ENCODE data around the gene NCK2.

NCK2 gene

GRCh38 chr2:105867587-105867986 lies 122.9 kb downstream of the NCK2 start:
- H3K4me1 ChIP-seq (ENCODE audit: control insufficient read depth in 2 of 2, insufficient read depth in 1 of 2, low read depth in 1 of 2, low read length in 2 of 2): peaks cover 0 to 12% of the 10 kb centered on the region in 2 donors
- no peak overlapping the region for H3K4ac ChIP-seq (ENCODE audit: low read length)
- peaks cover 13% of the 10 kb centered on the region for H3K79me1 ChIP-seq (ENCODE audit: low read depth, low read length)
- H2BK15ac ChIP-seq (ENCODE audit: low read length): no peak overlapping the region
- H3K18ac ChIP-seq (ENCODE audit: low read length): no peak overlapping the region
- H2BK5ac ChIP-seq (ENCODE audit: low read length): no peak overlapping the region
- no peak overlapping the region for H3K4me2 ChIP-seq (ENCODE audit: insufficient read depth, low read length, poor library complexity, severe bottlenecking)
- H3K9ac ChIP-seq (ENCODE audit: low read depth, low read length, poor library complexity): no peak overlapping the region
- no peak overlapping the region for H2BK120ac ChIP-seq (ENCODE audit: low read depth, low read length)
- no peak overlapping the region for H3K23ac ChIP-seq (ENCODE audit: low read depth, low read length, poor library complexity)
- H3K4me3 ChIP-seq (ENCODE audit: low read length in 2 of 2): no peak overlapping the region
- no peak for DNase-seq (ENCODE audit: low spot score)
- no peak overlapping the region for H3K27ac ChIP-seq (replicated peaks; ENCODE audit: low read length)
- H3K14ac ChIP-seq (ENCODE audit: low read length): no peak overlapping the region
- peaks cover 2% of the 10 kb centered on the region in 2 donors for H3K9me3 ChIP-seq (replicated peaks in 1 of 2; ENCODE audit: control insufficient read depth in 2 of 2, insufficient read depth in 1 of 2, low read depth in 1 of 2, low read length in 2 of 2)
- H4K8ac ChIP-seq (ENCODE audit: low read depth, low read length): no peak overlapping the region
- no peak overlapping the region for H2BK12ac ChIP-seq (ENCODE audit: low read length)
- no peak overlapping the region for H2AK5ac ChIP-seq (ENCODE audit: low read depth, low read length)
- peaks cover 2 to 40% of the 10 kb centered on the region in 2 donors for H3K36me3 ChIP-seq (replicated peaks in 1 of 2; ENCODE audit: control insufficient read depth in 2 of 2, insufficient read depth in 2 of 2, low read length in 2 of 2)
- no CpG with 5 or more reads among the region's 7 CpGs for WGBS, 2 donors (ENCODE audit: extremely low coverage in 2 of 2, insufficient read length in 2 of 2, insufficient replicate concordance in 1 of 2)
- no peak overlapping the region for H2AFZ ChIP-seq (ENCODE audit: low read length)
- no peaks in the 10 kb centered on the region for H3K27me3 ChIP-seq (ENCODE audit: control insufficient read depth in 3 of 3, insufficient read depth in 3 of 3, low read depth in 1 of 3, low read length in 3 of 3)
- H4K91ac ChIP-seq (ENCODE audit: low read depth, low read length, poor library complexity): no peak overlapping the region

GRCh38 chr2:105868060-105868459 lies 123.3 kb downstream of the NCK2 start:
- no peak overlapping the region for H3K23ac ChIP-seq (ENCODE audit: low read depth, low read length, poor library complexity)
- no peak overlapping the region for H3K27ac ChIP-seq (replicated peaks; ENCODE audit: low read length)
- no CpG with 5 or more reads among the region's 6 CpGs for WGBS, 2 donors (ENCODE audit: extremely low coverage in 2 of 2, insufficient read length in 2 of 2, insufficient replicate concordance in 1 of 2)
- H2BK12ac ChIP-seq (ENCODE audit: low read length): no peak overlapping the region
- H3K4me3 ChIP-seq (ENCODE audit: low read length in 2 of 2): no peak overlapping the region
- H4K8ac ChIP-seq (ENCODE audit: low read depth, low read length): no peak overlapping the region
- peaks cover 0 to 12% of the 10 kb centered on the region in 2 donors for H3K4me1 ChIP-seq (ENCODE audit: control insufficient read depth in 2 of 2, insufficient read depth in 1 of 2, low read depth in 1 of 2, low read length in 2 of 2)
- no peak overlapping the region for H3K4me2 ChIP-seq (ENCODE audit: insufficient read depth, low read length, poor library complexity, severe bottlenecking)
- H3K36me3 ChIP-seq (replicated peaks in 1 of 2; ENCODE audit: control insufficient read depth in 2 of 2, insufficient read depth in 2 of 2, low read length in 2 of 2): peaks cover 2 to 38% of the 10 kb centered on the region in 2 donors
- no peak overlapping the region for H2BK15ac ChIP-seq (ENCODE audit: low read length)
- no peak overlapping the region for H2BK5ac ChIP-seq (ENCODE audit: low read length)
- H2BK120ac ChIP-seq (ENCODE audit: low read depth, low read length): no peak overlapping the region
- H3K9ac ChIP-seq (ENCODE audit: low read depth, low read length, poor library complexity): no peak overlapping the region
- H3K79me1 ChIP-seq (ENCODE audit: low read depth, low read length): peaks cover 13% of the 10 kb centered on the region
- no peak overlapping the region for H3K18ac ChIP-seq (ENCODE audit: low read length)
- peaks cover 2% of the 10 kb centered on the region in 2 donors for H3K9me3 ChIP-seq (replicated peaks in 1 of 2; ENCODE audit: control insufficient read depth in 2 of 2, insufficient read depth in 1 of 2, low read depth in 1 of 2, low read length in 2 of 2)
- no peak overlapping the region for H3K14ac ChIP-seq (ENCODE audit: low read length)
- no peak overlapping the region for H2AFZ ChIP-seq (ENCODE audit: low read length)
- no peak overlapping the region for H2AK5ac ChIP-seq (ENCODE audit: low read depth, low read length)
- H3K4ac ChIP-seq (ENCODE audit: low read length): no peak overlapping the region
- H4K91ac ChIP-seq (ENCODE audit: low read depth, low read length, poor library complexity): no peak overlapping the region
- H3K27me3 ChIP-seq (ENCODE audit: control insufficient read depth in 3 of 3, insufficient read depth in 3 of 3, low read depth in 1 of 3, low read length in 3 of 3): no peaks in the 10 kb centered on the region
- no peak for DNase-seq (ENCODE audit: low spot score)

- Histone ChIP-seq H2BK120ac (ENCODE audit: low read depth, low read length) (no peak overlapping the region), H3K18ac (ENCODE audit: low read length) (peak overlapping the region; percentile 45), H2BK5ac (ENCODE audit: low read length) (peak overlapping the region; percentile 30), H2AFZ (ENCODE audit: low read length) (no peak overlapping the region), H3K4ac (ENCODE audit: low read length) (no peak overlapping the region), H3K36me3 (replicated peaks in 1 of 2; ENCODE audit: control insufficient read depth in 2 of 2, insufficient read depth in 2 of 2, low read length in 2 of 2) (peaks cover 2 to 40% of the 10 kb centered on the region in 2 donors), H3K27ac (replicated peaks; ENCODE audit: low read length) (no peak overlapping the region), H3K27me3 (ENCODE audit: control insufficient read depth in 3 of 3, insufficient read depth in 3 of 3, low read depth in 1 of 3, low read length in 3 of 3) (no peaks in the 10 kb centered on the region), H3K79me1 (ENCODE audit: low read depth, low read length) (peaks cover 13% of the 10 kb centered on the region), H3K9ac (ENCODE audit: low read depth, low read length, poor library complexity) (peak overlapping the region; percentile 24), H4K91ac (ENCODE audit: low read depth, low read length, poor library complexity) (no peak overlapping the region), H2AK5ac (ENCODE audit: low read depth, low read length) (no peak overlapping the region), H3K23ac (ENCODE audit: low read depth, low read length, poor library complexity) (no peak overlapping the region), H2BK12ac (ENCODE audit: low read length) (no peak overlapping the region), H4K8ac (ENCODE audit: low read depth, low read length) (no peak overlapping the region), H3K4me1 (ENCODE audit: control insufficient read depth in 2 of 2, insufficient read depth in 1 of 2, low read depth in 1 of 2, low read length in 2 of 2) (peaks cover 4 to 16% of the 10 kb centered on the region in 2 donors), H3K4me3 (ENCODE audit: low read length in 2 of 2) (no peak overlapping the region), H3K14ac (ENCODE audit: low read length) (no peak overlapping the region), H3K9me3 (replicated peaks in 1 of 2; ENCODE audit: control insufficient read depth in 2 of 2, insufficient read depth in 1 of 2, low read depth in 1 of 2, low read length in 2 of 2) (peaks cover 2% of the 10 kb centered on the region in 2 donors), H2BK15ac (ENCODE audit: low read length) (no peak overlapping the region), H3K4me2 (ENCODE audit: insufficient read depth, low read length, poor library complexity, severe bottlenecking) (no peak overlapping the region)
- DNase-seq (ENCODE audit: low spot score): no peak
- WGBS, 2 donors (ENCODE audit: extremely low coverage in 2 of 2, insufficient read length in 2 of 2, insufficient replicate concordance in 1 of 2): no CpG with 5 or more reads among the region's 13 CpGs
Observed at GRCh38 chr2:105869341-105869740, 124.6 kb downstream of the NCK2 start.

GRCh38 chr2:105870062-105870461 lies 125.3 kb downstream of the NCK2 start:
- H3K23ac ChIP-seq (ENCODE audit: low read depth, low read length, poor library complexity): peak overlapping the region; percentile 49
- peaks cover 2 to 38% of the 10 kb centered on the region in 2 donors for H3K36me3 ChIP-seq (replicated peaks in 1 of 2; ENCODE audit: control insufficient read depth in 2 of 2, insufficient read depth in 2 of 2, low read length in 2 of 2)
- no peak overlapping the region for H4K91ac ChIP-seq (ENCODE audit: low read depth, low read length, poor library complexity)
- H3K27me3 ChIP-seq (ENCODE audit: control insufficient read depth in 3 of 3, insufficient read depth in 3 of 3, low read depth in 1 of 3, low read length in 3 of 3): no peaks in the 10 kb centered on the region
- peaks cover 4 to 14% of the 10 kb centered on the region in 2 donors for H3K4me1 ChIP-seq (ENCODE audit: control insufficient read depth in 2 of 2, insufficient read depth in 1 of 2, low read depth in 1 of 2, low read length in 2 of 2)
- no peak overlapping the region for H2BK15ac ChIP-seq (ENCODE audit: low read length)
- WGBS, 2 donors (ENCODE audit: extremely low coverage in 2 of 2, insufficient read length in 2 of 2, insufficient replicate concordance in 1 of 2): no CpG with 5 or more reads among the region's 4 CpGs
- no peak overlapping the region for H2AK5ac ChIP-seq (ENCODE audit: low read depth, low read length)
- H3K9ac ChIP-seq (ENCODE audit: low read depth, low read length, poor library complexity): no peak overlapping the region
- H4K8ac ChIP-seq (ENCODE audit: low read depth, low read length): no peak overlapping the region
- H3K79me1 ChIP-seq (ENCODE audit: low read depth, low read length): peaks cover 13% of the 10 kb centered on the region
- no peak overlapping the region for H3K27ac ChIP-seq (replicated peaks; ENCODE audit: low read length)
- H3K9me3 ChIP-seq (replicated peaks in 1 of 2; ENCODE audit: control insufficient read depth in 2 of 2, insufficient read depth in 1 of 2, low read depth in 1 of 2, low read length in 2 of 2): peaks cover 2% of the 10 kb centered on the region in 2 donors
- no peak overlapping the region for H3K4me3 ChIP-seq (ENCODE audit: low read length in 2 of 2)
- DNase-seq (ENCODE audit: low spot score): no peak
- no peak overlapping the region for H3K4me2 ChIP-seq (ENCODE audit: insufficient read depth, low read length, poor library complexity, severe bottlenecking)
- H3K4ac ChIP-seq (ENCODE audit: low read length): no peak overlapping the region
- no peak overlapping the region for H2BK120ac ChIP-seq (ENCODE audit: low read depth, low read length)
- H2AFZ ChIP-seq (ENCODE audit: low read length): no peak overlapping the region
- H2BK12ac ChIP-seq (ENCODE audit: low read length): no peak overlapping the region
- no peak overlapping the region for H3K14ac ChIP-seq (ENCODE audit: low read length)
- H2BK5ac ChIP-seq (ENCODE audit: low read length): no peak overlapping the region
- H3K18ac ChIP-seq (ENCODE audit: low read length): peak overlapping the region; percentile 8
